HG03280 (cell line): ENCODE results near the gene CYP1B1.

Experiments
- ATAC-seq: cut with Tn5 transposase; IDR thresholded peaks from one replicate; pipeline ENCODE4 v1.9.1; 2021; ENCODE audit warnings: mild to moderate bottlenecking, moderate library complexity; ENCODE audit not compliant: unreplicated experiment

CYP1B1 gene

DNA sequence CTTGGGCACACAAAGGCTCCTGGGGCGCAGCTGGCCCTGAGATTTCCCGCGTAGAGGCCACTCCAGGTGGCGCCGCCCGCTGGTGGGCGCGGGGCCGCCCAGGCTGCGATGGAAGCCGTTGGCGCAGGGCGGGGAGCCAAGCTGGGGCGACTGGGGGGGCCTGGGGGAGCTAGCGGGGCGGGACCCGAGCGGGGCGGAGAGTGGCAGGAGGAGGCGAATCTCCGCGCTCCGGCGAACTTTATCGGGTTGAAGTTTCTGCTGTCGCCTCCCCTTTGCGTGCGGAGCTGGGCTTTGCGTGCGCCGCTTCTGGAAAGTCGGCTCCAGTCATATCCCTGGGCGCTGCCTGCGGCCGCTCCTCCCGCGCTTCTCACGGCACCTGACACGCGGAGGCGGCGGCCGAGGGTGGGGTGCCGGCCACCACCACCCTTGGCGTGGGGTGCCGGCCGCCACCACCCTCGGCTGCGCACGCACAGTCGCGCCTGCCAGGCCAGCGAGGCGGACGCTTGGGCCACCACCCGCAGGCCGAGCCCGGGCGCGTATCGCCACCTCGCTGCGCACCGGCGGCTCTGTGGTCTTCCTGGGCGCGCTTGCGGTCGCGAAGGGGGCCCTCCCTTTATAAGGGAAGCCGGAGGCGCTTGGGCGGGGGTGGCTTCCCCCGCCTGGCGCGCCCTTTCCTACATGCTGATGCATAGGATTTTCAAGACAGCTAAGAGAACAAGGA is 919 bp upstream of the CYP1B1 start:
- peak; percentile 48 for ATAC-seq

DNA sequence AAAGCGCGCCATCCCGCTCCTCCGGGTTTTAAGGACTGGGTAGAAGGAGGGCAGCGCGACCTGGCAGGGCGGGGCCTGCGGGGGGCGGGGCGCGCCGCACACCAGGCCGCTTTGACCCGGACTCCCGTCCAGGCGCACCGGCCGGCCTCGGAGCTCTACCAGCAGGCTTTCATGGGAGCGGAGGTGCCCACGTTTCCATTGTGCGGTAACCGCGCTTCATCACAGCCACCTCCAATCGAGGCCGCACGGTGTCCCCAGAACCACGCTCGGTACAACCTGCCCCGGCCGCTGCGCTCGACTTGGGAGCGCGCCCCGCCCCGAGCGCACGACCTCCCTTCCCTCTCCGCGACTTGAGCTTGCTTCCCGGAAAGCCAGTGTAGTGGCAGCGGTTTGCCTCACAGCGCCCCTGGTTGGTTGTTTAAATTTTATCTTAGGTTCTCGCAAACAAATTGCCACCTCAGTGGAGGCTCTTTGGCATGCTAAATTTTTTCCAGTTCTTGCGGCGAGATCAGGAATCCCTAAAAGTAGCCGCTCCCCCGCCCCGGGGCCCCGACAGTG is 280 bp upstream of the CYP1B1 start:
- peak; percentile 52 for ATAC-seq

- no peak for ATAC-seq
Measured at GRCh38 chr2:38074764-38075506, 1.0 kb downstream of the CYP1B1 start.

DNA sequence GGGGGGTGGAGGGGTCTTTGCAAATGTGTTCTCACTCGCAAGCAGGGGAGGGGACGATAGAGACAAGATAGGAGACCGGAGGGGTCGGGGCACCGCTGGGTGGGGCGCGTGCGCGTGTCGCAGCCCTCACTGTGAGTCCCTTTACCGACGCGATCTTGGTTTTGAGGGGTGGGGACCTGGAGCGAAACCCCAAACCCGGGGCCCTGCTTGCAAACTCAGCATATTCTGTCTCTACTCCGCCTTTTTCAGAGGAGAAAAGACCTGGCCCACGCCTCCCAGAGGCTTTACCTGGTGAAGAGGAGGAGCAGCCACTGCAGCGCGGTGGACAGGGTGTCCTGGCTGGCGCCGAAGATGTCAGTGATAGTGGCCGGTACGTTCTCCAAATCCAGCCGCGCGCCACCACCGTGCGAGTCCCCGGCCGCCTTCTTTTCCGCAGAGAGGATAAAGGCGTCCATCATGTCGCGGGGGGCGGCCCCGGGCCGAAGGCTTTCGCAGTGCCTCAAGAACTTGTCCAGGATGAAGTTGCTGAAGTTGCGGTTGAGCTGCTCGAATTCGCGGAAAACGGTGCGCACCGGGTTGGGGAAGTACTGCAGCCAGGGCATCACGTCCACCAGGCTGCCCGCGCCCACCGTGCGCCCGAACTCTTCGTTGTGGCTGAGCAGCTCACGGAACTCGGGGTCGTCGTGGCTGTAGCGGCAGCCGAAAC is 1.7 kb downstream of the CYP1B1 start:
- no peak for ATAC-seq

DNA sequence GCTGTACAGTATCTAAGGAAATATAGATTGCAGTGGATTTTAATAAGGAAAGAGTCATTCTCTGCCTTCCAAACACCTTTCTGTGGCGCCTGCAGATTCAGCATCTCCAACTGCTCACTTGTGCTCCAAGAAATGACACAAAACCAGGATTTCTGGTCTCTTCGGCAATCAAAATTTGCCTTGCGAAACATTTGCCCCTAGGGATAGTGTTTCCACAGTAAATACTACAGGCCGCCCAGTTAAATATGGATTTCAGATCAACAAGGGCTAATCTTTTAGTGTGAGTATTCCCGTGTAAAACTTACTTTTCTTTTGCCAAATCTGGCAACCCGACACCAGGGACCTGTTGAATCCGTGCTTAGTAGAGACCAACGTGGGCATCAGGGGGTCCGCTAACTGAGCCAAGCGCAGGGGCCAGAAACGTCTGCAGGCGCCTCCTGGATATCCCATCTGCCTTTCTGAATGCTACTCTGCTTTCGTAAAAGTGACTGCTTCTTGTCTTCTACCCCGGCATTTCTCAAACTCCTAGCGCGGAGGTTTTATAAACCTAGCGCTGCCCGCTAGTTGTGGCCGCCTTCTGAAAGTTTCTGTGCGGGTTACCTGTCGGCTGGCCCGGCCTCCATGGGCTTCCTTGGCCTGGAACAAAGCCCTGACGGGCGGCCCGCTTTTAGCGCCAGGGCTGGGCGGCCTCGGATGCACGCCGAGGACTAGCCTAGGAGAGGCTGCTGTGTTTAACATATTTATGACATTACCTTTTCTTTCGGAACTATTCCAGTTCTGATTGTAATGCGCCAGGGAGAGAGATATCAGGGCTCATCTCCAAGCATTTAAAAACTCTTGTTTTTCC is 2.5 kb downstream of the CYP1B1 start:
- no peak for ATAC-seq

DNA sequence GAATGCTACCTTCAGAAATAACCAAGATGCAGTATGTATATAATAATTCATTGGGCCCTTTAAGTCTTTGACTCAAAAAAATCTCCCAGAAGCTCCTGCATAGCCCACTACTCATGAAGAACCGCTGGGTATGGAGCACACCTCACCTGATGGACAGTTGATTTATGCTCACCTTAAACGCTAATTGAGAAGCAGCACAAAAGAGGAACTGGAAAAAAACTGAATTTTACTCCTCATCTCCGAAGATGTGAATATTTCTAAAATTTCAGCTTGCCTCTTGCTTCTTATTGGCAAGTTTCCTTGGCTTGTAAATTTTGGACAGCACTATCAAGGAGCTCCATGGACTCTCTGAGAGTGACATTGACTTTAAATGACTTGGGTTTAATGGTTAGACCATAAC is 5.5 kb downstream of the CYP1B1 start:
- ATAC-seq = no peak

- ATAC-seq = no peak
Measured at GRCh38 chr2:38068234-38068633, 7.7 kb downstream of the CYP1B1 start.

DNA sequence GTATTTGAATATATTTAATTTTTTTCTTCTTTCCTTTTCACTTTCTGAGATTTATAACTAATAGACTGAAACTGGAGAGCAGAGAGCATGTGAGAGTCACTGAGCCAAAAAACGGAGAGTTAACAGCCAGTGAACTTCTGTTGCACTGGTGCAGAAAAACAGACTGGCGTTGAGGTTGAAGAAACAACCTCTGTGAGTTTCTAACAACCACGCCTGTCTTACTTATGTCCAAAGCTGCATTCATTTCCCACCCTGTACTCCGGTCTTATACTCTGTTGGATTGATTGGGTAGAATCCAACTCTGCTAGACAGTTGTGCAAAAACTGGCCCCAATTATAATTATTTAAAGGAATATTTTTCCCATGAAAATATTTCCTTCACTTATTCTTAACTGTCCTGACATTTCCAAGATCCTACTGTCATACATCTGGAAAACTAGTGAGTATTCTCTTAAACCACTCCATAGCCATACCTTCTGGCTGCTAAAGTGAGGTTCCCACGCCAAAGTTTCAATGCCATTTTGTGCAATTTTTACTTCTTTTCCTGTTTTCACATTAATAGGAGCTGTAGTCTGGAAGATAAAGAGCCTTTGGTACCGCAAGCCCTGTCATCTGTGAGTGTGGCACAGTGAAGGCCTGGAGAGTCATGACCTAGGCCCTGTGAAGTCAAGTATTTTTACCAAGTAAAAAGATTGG is 9.4 kb downstream of the CYP1B1 start:
- no peak for ATAC-seq

- ATAC-seq = no peak
Measured at GRCh38 chr2:38065502-38066135, 10.3 kb downstream of the CYP1B1 start.

- ATAC-seq = no peak
Measured at GRCh38 chr2:38064801-38065501, 11.0 kb downstream of the CYP1B1 start.

GRCh38 chr2:38060236-38061018 is 15.5 kb downstream of the CYP1B1 start:
- ATAC-seq = no peak

GRCh38 chr2:38057651-38058410 is 18.1 kb downstream of the CYP1B1 start:
- no peak for ATAC-seq

DNA sequence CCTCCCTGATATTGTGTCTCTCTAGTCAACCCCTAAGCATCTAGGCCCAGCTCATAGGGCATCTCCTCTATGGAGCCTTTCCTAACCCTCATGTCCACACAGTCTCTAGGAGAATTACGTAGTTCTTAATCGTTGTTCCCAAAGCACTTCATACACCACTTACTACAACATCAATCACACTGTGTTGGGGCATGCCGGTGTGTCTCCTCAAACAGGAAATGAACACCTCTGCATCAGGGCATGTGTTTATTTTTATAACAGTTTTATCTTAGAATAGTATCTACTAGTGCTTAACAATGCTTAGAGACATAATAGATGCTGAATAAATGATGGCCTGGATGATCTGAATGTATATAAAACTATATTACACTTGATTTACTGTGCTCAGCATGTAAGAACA is 19.7 kb downstream of the CYP1B1 start:
- no peak for ATAC-seq

DNA sequence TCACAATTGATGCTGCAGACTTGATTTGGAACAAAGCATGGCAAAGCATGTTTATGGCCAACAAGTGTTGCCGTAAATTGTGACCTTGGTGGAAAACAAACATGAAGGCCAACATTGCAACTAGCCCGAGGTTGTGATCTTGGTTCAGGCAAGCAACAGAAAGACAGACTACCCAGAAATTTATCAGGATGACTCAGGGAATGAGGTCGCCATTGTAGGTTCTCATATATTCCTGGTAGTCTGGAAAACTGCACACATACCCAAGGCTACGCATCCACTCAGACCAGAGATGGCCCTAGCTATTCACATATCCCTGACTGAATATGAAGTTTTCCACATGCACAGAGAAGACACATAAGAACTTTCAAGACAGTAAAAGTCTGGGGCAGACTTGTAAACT is 30.1 kb downstream of the CYP1B1 start:
- ATAC-seq = no peak

DNA sequence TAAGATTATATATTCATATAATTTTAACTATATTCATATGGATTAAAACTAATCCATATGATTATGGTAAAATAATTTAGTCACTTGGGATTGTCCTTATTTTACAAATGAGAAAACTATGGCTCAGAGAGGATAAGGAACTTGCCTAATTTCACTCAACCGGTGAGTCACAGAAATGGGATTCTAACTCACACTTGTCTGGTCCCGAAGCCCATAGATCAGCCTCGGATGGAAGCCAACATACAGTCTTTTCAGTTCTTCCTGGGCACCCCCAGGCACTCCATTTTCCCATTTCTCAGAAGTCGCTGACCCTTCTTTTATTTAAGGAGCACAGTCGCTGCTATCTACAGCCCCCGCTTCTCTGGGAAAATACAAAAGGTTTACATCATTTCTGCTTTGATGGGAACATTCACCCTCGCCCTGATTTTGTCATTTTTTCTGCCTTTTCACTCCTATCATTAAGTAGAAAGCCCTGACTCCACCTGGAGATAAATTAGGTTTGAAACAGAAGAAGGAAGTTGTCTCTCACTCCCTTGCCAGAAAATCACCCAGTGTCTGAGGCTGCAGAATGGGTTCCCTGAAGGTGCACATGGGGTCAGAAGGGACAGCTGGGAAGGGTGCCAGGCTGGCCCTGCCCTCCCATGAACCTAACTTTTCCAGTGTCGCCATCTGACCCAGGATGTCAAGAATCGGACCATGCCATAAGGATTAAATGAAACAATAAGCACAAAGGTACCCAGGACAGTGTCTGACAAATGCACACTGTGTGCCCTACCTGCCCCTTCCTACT is 36.6 kb downstream of the CYP1B1 start:
- no peak for ATAC-seq

DNA sequence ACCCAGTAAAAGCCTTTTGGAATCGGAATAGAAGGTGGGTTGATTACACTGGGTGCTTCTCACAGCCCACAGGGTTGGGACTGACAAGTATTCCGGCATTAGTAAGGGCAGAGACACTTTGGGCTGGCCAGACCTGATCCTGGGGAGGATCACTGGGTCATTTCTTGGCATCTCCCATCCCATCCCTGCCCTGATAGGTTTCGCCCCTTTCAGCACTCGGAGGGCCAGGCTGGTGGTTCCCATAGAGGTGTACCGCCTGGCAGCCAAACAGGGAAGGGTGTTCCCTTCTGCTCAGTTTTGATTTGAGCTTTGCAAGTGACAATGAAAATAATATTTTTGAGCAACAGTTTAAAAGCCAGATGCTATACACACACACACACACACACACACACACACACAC is 37.3 kb downstream of the CYP1B1 start:
- peak; percentile 3 for ATAC-seq
